BLaER1 treated with 17β-estradiol and CSF1 and Interleukin-3, amounts not matched to agents 10 nM and 100 nM (cell line): ENCODE data around the gene MRNIP.
A peak's percentile ranks its signal among the peaks of the same experiment; 100 is the strongest.

Experiments
- H3K27ac ChIP-seq, 11 experiments: shearing (Covaris generic); formaldehyde crosslinking; 2 replicates each; pipeline ENCODE4 v1.8.1; 2022
- H3K27me3 ChIP-seq, 11 experiments: shearing (Covaris generic); formaldehyde crosslinking; 2 replicates each; pipeline ENCODE4 v1.8.1; 2022
- H3K36me3 ChIP-seq, 11 experiments: shearing (Covaris generic); formaldehyde crosslinking; 2 replicates each; pipeline ENCODE4 v1.8.1; 2022
- H3K4me1 ChIP-seq, 10 experiments: shearing (Covaris generic); formaldehyde crosslinking; 2 replicates each; pipeline ENCODE4 v1.8.1; 2022
- H3K4me2 ChIP-seq, 11 experiments: shearing (Covaris generic); formaldehyde crosslinking; 2 replicates each; pipeline ENCODE4 v1.8.1; 2022
- H3K4me3 ChIP-seq, 10 experiments: shearing (Covaris generic); formaldehyde crosslinking; 2 replicates each; pipeline ENCODE4 v1.8.1; 2022
- H3K9ac ChIP-seq, 11 experiments: shearing (Covaris generic); formaldehyde crosslinking; 2 replicates each; pipeline ENCODE4 v1.8.1; 2022
- H3K9me3 ChIP-seq, 11 experiments: shearing (Covaris generic); formaldehyde crosslinking; replicated peaks in 1 of 11; 2 replicates each; pipeline ENCODE4 v1.8.1; 2022
- H4K20me1 ChIP-seq, 11 experiments: shearing (Covaris generic); formaldehyde crosslinking; 2 replicates each; pipeline ENCODE4 v1.8.1; 2022
- Cebpa-rat ChIP-seq, 11 experiments: shearing (Covaris generic); IDR thresholded peaks; 2 replicates each; pipeline ENCODE4 v1.8.1; 2022

MRNIP gene

GRCh38 chr5:179902763-179903158 is 44.1 kb upstream of the MRNIP start:
- H3K4me3 ChIP-seq, result no peak overlapping the region
- peak overlapping the region in 2 of 11 experiments; percentile 1 to 35; a peak in 3 of 22 replicates for H3K9ac ChIP-seq
- H3K4me2 ChIP-seq, result no peak overlapping the region
- H3K9me3 ChIP-seq, result no peaks in the 10 kb centered on the region
- H3K27me3 ChIP-seq, result no peaks in the 10 kb centered on the region
- peaks cover 48 to 85% (median 74%) of the 10 kb centered on the region in 11 experiments; a peak in 20 of 22 replicates for H4K20me1 ChIP-seq
- no peak for TF ChIP-seq Cebpa-rat (IDR thresholded peaks at IDR 0.05)
- peaks cover 21 to 27% (median 26%) of the 10 kb centered on the region in 10 experiments for H3K4me1 ChIP-seq
- H3K36me3 ChIP-seq, result peaks cover 70 to 80% (median 76%) of the 10 kb centered on the region in 11 experiments
- no peak overlapping the region for H3K27ac ChIP-seq

- Histone ChIP-seq H3K27me3 (no peaks in the 10 kb centered on the region), H3K36me3 (peaks cover 76 to 87% (median 82%) of the 10 kb centered on the region in 11 experiments), H3K9ac (peak overlapping the region in 2 of 11 experiments; percentile 1 to 35; a peak in 3 of 22 replicates), H3K4me2 (no peak overlapping the region), H3K9me3 (no peaks in the 10 kb centered on the region), H3K4me3 (no peak overlapping the region), H3K4me1 (peaks cover 21 to 27% (median 26%) of the 10 kb centered on the region in 10 experiments), H3K27ac (no peak overlapping the region; a peak in 1 of 22 replicates), H4K20me1 (peaks cover 47 to 84% (median 74%) of the 10 kb centered on the region in 11 experiments; a peak in 20 of 22 replicates)
- no peak for TF ChIP-seq Cebpa-rat (IDR thresholded peaks at IDR 0.05)
Observed at GRCh38 chr5:179901915-179902762, 43.5 kb upstream of the MRNIP start.

- no peak for TF ChIP-seq Cebpa-rat (IDR thresholded peaks at IDR 0.05)
- no peaks in the 10 kb centered on the region for H3K9me3 ChIP-seq
- H3K9ac ChIP-seq, result peak overlapping the region in 2 of 11 experiments; percentile 1 to 43; a peak in 2 of 22 replicates
- no peak overlapping the region for H3K4me2 ChIP-seq
- H3K36me3 ChIP-seq, result peaks cover 83 to 93% (median 88%) of the 10 kb centered on the region in 11 experiments
- no peaks in the 10 kb centered on the region for H3K27me3 ChIP-seq
- peaks cover 15 to 22% (median 20%) of the 10 kb centered on the region in 10 experiments for H3K4me1 ChIP-seq
- H3K27ac ChIP-seq, result no peak overlapping the region; a peak in 1 of 22 replicates
- no peak overlapping the region for H3K4me3 ChIP-seq
- peaks cover 40 to 80% (median 69%) of the 10 kb centered on the region in 11 experiments; a peak in 20 of 22 replicates for H4K20me1 ChIP-seq
Observed at GRCh38 chr5:179901462-179901861, 42.8 kb upstream of the MRNIP start.

- H3K4me3 ChIP-seq, result no peak overlapping the region
- H3K9ac ChIP-seq, result peak overlapping the region in 3 of 11 experiments; percentile 1 to 43 (median 11); a peak in 1 of 22 replicates
- peaks cover 90 to 95% (median 94%) of the 10 kb centered on the region in 11 experiments for H3K36me3 ChIP-seq
- no peaks in the 10 kb centered on the region for H3K9me3 ChIP-seq
- peaks cover 7 to 14% (median 13%) of the 10 kb centered on the region in 10 experiments for H3K4me1 ChIP-seq
- TF ChIP-seq Cebpa-rat (IDR thresholded peaks at IDR 0.05), result no peak
- peaks cover 35 to 77% (median 61%) of the 10 kb centered on the region in 11 experiments; a peak in 20 of 22 replicates for H4K20me1 ChIP-seq
- H3K27me3 ChIP-seq, result no peaks in the 10 kb centered on the region
- H3K27ac ChIP-seq, result no peak overlapping the region
- H3K4me2 ChIP-seq, result no peak overlapping the region
Observed at GRCh38 chr5:179900711-179901110, 42.1 kb upstream of the MRNIP start.

- Histone ChIP-seq H3K27ac (no peak overlapping the region), H3K4me2 (no peak overlapping the region), H4K20me1 (peaks cover 39 to 80% (median 64%) of the 10 kb centered on the region in 11 experiments; a peak in 20 of 22 replicates), H3K36me3 (peaks cover 95 to 100% (median 99%) of the 10 kb centered on the region in 11 experiments), H3K4me1 (peaks cover 2 to 9% (median 8%) of the 10 kb centered on the region in 10 experiments; a peak in 17 of 20 replicates), H3K9me3 (no peaks in the 10 kb centered on the region), H3K4me3 (no peak overlapping the region), H3K27me3 (no peaks in the 10 kb centered on the region), H3K9ac (no peak overlapping the region)
- no peak for TF ChIP-seq Cebpa-rat (IDR thresholded peaks at IDR 0.05)
Observed at GRCh38 chr5:179900206-179900605, 41.6 kb upstream of the MRNIP start.

- Histone ChIP-seq H3K4me2 (no peak overlapping the region), H3K36me3 (peaks cover 96 to 100% (median 100%) of the 10 kb centered on the region in 11 experiments), H3K27ac (no peak overlapping the region), H4K20me1 (peaks cover 16 to 73% (median 35%) of the 10 kb centered on the region in 11 experiments; a peak in 21 of 22 replicates), H3K9ac (no peak overlapping the region), H3K4me3 (no peak overlapping the region), H3K4me1 (no peaks in the 10 kb centered on the region), H3K9me3 (no peaks in the 10 kb centered on the region), H3K27me3 (no peaks in the 10 kb centered on the region)
- no peak for TF ChIP-seq Cebpa-rat (IDR thresholded peaks at IDR 0.05)
Observed at GRCh38 chr5:179895861-179896260, 37.2 kb upstream of the MRNIP start.

- H3K27ac ChIP-seq, result no peak overlapping the region
Observed at GRCh38 chr5:179893958-179894895, 35.6 kb upstream of the MRNIP start.

GRCh38 chr5:179893076-179893957 is 34.7 kb upstream of the MRNIP start:
- Histone ChIP-seq H3K4me1 (no peaks in the 10 kb centered on the region), H3K36me3 (peaks cover 95 to 100% (median 100%) of the 10 kb centered on the region in 11 experiments), H3K27me3 (no peaks in the 10 kb centered on the region)

More at GRCh38 chr5:179893958-179894895, 35.6 kb upstream of the MRNIP start:
- H3K4me2 ChIP-seq, result no peak overlapping the region
- H3K9me3 ChIP-seq, result no peaks in the 10 kb centered on the region
- no peaks in the 10 kb centered on the region for H3K27me3 ChIP-seq
- H4K20me1 ChIP-seq, result peaks cover 0 to 68% (median 24%) of the 10 kb centered on the region in 11 experiments; a peak in 17 of 22 replicates
- peaks cover 96 to 100% (median 100%) of the 10 kb centered on the region in 11 experiments for H3K36me3 ChIP-seq
- H3K4me3 ChIP-seq, result no peak overlapping the region
- H3K9ac ChIP-seq, result no peak overlapping the region
- TF ChIP-seq Cebpa-rat (IDR thresholded peaks at IDR 0.05), result no peak
- no peaks in the 10 kb centered on the region for H3K4me1 ChIP-seq

More at GRCh38 chr5:179893076-179893957, 34.7 kb upstream of the MRNIP start:
- no peak overlapping the region for H3K27ac ChIP-seq
- peaks cover 0 to 66% (median 23%) of the 10 kb centered on the region in 11 experiments; a peak in 16 of 22 replicates for H4K20me1 ChIP-seq
- H3K4me2 ChIP-seq, result no peak overlapping the region
- H3K9ac ChIP-seq, result no peak overlapping the region
- no peaks in the 10 kb centered on the region; a peak in 1 of 22 replicates for H3K9me3 ChIP-seq
- TF ChIP-seq Cebpa-rat (IDR thresholded peaks at IDR 0.05), result no peak
- no peak overlapping the region for H3K4me3 ChIP-seq
